Activated B cell treated with CpG ODN at 0.5 μM for 24 hours (primary cell): ENCODE measurements around the gene BRD4. TPM values are rescaled to one million over a fixed set of nuclear protein-coding genes. Genes with fewer than 3 reads are reported as not detected.

Source experiments
- ATAC-seq: fragments of 200-7000 bp; cut with Tn5 transposase; one replicate; pipeline ENCODE4 v1.10.0; 2021; ENCODE audit warnings: low read depth, mild to moderate bottlenecking, moderate library complexity
- CTCF ChIA-PET: fragments of 350-600 bp; sonication (Branson Sonifier 250); formaldehyde crosslinking; loops from one replicate; lab custom pipeline; 2021; ENCODE audit warnings: antibody characterized with exemption; lab: Charles Lee
- POLR2A ChIA-PET: fragments of 350-600 bp; sonication (Branson Sonifier 250); formaldehyde crosslinking; loops from one replicate; lab custom pipeline; 2021; ENCODE audit warnings: antibody characterized with exemption; lab: Charles Lee
- DNase-seq: peaks from one replicate; pipeline ENCODE4 v3.0.0; 2022
- H3K27ac Mint-ChIP-seq: one replicate; pipeline ENCODE4 v1.8.0; 2020; ENCODE audit warnings: mixed read lengths
- H3K27me3 Mint-ChIP-seq: one replicate; pipeline ENCODE4 v1.8.0; 2021; ENCODE audit warnings: mixed read lengths
- H3K36me3 Mint-ChIP-seq: one replicate; pipeline ENCODE4 v1.8.0; 2021; ENCODE audit warnings: low read depth, mixed read lengths
- H3K4me1 Mint-ChIP-seq: one replicate; pipeline ENCODE4 v1.8.0; 2021; ENCODE audit warnings: mixed read lengths
- H3K4me3 Mint-ChIP-seq: one replicate; pipeline ENCODE4 v1.8.0; 2020; ENCODE audit warnings: mild to moderate bottlenecking, mixed read lengths
- H3K9me3 Mint-ChIP-seq: one replicate; pipeline ENCODE4 v1.8.0; 2020; ENCODE audit warnings: mixed read lengths
- CTCF ChIP-seq: fragments of 200-600 bp; IDR thresholded peaks from one replicate; pipeline ENCODE4 v1.8.0; 2022; ENCODE audit warnings: antibody characterized with exemption, mild to moderate bottlenecking
- intact Hi-C: fragments of 100-400 bp; cut with micrococcal nuclease; formaldehyde crosslinking; loops from one replicate; pipeline ENCODE4 v1.15.1; 2024
- total RNA-seq: library from RNA; stranded (reverse); gene quantifications from 2 replicates; pipeline ENCODE4 v1.2.3, GENCODE V29; 2022

BRD4 gene
- total RNA-seq, 1 donor from 2014 or later = 164 TPM

- intact Hi-C loops = no loop called here
- Mint-ChIP-seq H3K4me1 (peaks cover 98% of the 10 kb centered on the region), H3K36me3 (peaks cover 3% of the 10 kb centered on the region), H3K27me3 (no peaks in the 10 kb centered on the region), H3K4me3 (peak overlapping the region; percentile 56), H3K27ac (no peak overlapping the region), H3K9me3 (no peaks in the 10 kb centered on the region)
- POLR2A ChIA-PET = interaction anchor here (1.1 to 1.5 kb wide), 3 partner anchors 42 to 49 kb away, joined by 3 to 5 read pairs (median 3); partner anchors contain the start of gene BRD4
- DNase-seq = no peak
- TF ChIP-seq CTCF = no peak
- CTCF ChIA-PET = interaction anchor here (1.0 kb wide), 1 partner anchor 95 kb away, joined by 4 read pairs; the partner anchor contains the start of gene AKAP8
- ATAC-seq = no peak
Observed at GRCh38 chr19:15284091-15284490, 48.2 kb downstream of the BRD4 start.

GRCh38 chr19:15283141-15283883, 49.0 kb downstream of the BRD4 start:
- no peak for DNase-seq
- no peak for TF ChIP-seq CTCF
- Mint-ChIP-seq H3K27me3 (no peaks in the 10 kb centered on the region), H3K4me1 (peaks cover 97% of the 10 kb centered on the region), H3K27ac (peak overlapping the region; percentile 59), H3K36me3 (peaks cover 3% of the 10 kb centered on the region), H3K9me3 (no peaks in the 10 kb centered on the region), H3K4me3 (peak overlapping the region; percentile 56)
- POLR2A ChIA-PET = interaction anchor here (1.1 to 1.5 kb wide), 3 partner anchors 43 to 136 kb away, joined by 3 to 6 read pairs (median 5); partner anchors contain the start of gene AKAP8L
- ATAC-seq = no peak
- CTCF ChIA-PET = interaction anchor here (1.0 to 1.5 kb wide), 2 partner anchors 17 to 96 kb away, joined by 4 read pairs; partner anchors contain the start of gene AKAP8
- intact Hi-C loops = no loop called here

- H3K27me3 Mint-ChIP-seq = no peaks in the 10 kb centered on the region
- H3K4me1 Mint-ChIP-seq = peaks cover 95% of the 10 kb centered on the region
- intact Hi-C loops = no loop called here
- peak overlapping the region; percentile 59 for H3K27ac Mint-ChIP-seq
- no peaks in the 10 kb centered on the region for H3K9me3 Mint-ChIP-seq
- H3K36me3 Mint-ChIP-seq = peaks cover 3% of the 10 kb centered on the region
- peak overlapping the region; percentile 5 for H3K4me3 Mint-ChIP-seq
- CTCF ChIA-PET = interaction anchor here (1.5 kb wide), 1 partner anchor 16 kb away, joined by 4 read pairs; no protein-coding TSS in a partner anchor
- POLR2A ChIA-PET = interaction anchor here (1.5 kb wide), 1 partner anchor 137 kb away, joined by 6 read pairs; the partner anchor contains the start of gene AKAP8L
- DNase-seq (no peak), ATAC-seq (no peak)
- TF ChIP-seq CTCF = no peak
Observed at GRCh38 chr19:15282311-15282705, 50.0 kb downstream of the BRD4 start.

- H3K27me3 Mint-ChIP-seq = no peaks in the 10 kb centered on the region
- DNase-seq (no peak), ATAC-seq (no peak)
- H3K9me3 Mint-ChIP-seq = no peaks in the 10 kb centered on the region
- peaks cover 11% of the 10 kb centered on the region for H3K36me3 Mint-ChIP-seq
- H3K4me1 Mint-ChIP-seq = peaks cover 97% of the 10 kb centered on the region
- no peak for TF ChIP-seq CTCF
- intact Hi-C loops = no loop called here
- peak overlapping the region; percentile 61 for H3K27ac Mint-ChIP-seq
- ChIA-PET CTCF (interaction anchor here (0.7 kb wide), 1 partner anchor 12 kb away, joined by 3 read pairs; no protein-coding TSS in a partner anchor), POLR2A (no interaction called here)
- no peak overlapping the region for H3K4me3 Mint-ChIP-seq
Observed at GRCh38 chr19:15280915-15281683, 51.2 kb downstream of the BRD4 start.
